Measurements from ENCODE around the gene KLB. TPM values are rescaled to one million over a fixed set of nuclear protein-coding genes. Genes with fewer than 3 reads are reported as not detected.

Gene KLB
- polyA plus RNA-seq, 3 donors: not detected

GRCh38 chr4:39426728-39427127 lies 20.0 kb downstream of the KLB start:
- no peaks in the 10 kb centered on the region for H3K27me3 ChIP-seq (ENCODE audit: control insufficient read depth in 2 of 2, insufficient read depth in 2 of 2, low read length in 2 of 2)
- no peak overlapping the region for H3K27ac Mint-ChIP-seq

GRCh38 chr4:39427520-39428114 lies 20.9 kb downstream of the KLB start:
- Histone ChIP-seq H3K4me3 (replicated peaks in 1 of 3; ENCODE audit: low read depth in 2 of 3, low read length in 3 of 3) (no peak overlapping the region), H4K20me1 (ENCODE audit: insufficient read depth, low read length) (no peaks in the 10 kb centered on the region), H3K27me3 (ENCODE audit: control insufficient read depth in 2 of 2, insufficient read depth in 2 of 2, low read length in 2 of 2) (no peaks in the 10 kb centered on the region), H3K9me3 (replicated peaks in 1 of 2; ENCODE audit: control insufficient read depth in 1 of 2, insufficient read depth in 1 of 2, low read length in 2 of 2) (no peaks in the 10 kb centered on the region), H3K4me1 (ENCODE audit: control insufficient read depth in 1 of 2, insufficient read depth in 2 of 2, low read length in 2 of 2) (no peaks in the 10 kb centered on the region), H3K27ac (ENCODE audit: low read depth in 1 of 2, low read length in 2 of 2) (no peak overlapping the region), H3K9ac (ENCODE audit: insufficient read depth, low read length, poor library complexity, severe bottlenecking) (no peak overlapping the region), H3K4me2 (replicated peaks; ENCODE audit: extremely low read depth, low read length, poor library complexity, severe bottlenecking) (no peak overlapping the region), H3K79me2 (ENCODE audit: insufficient read depth, low read length) (no peaks in the 10 kb centered on the region), H3K36me3 (replicated peaks in 1 of 2; ENCODE audit: control insufficient read depth in 1 of 2, insufficient read depth in 2 of 2, low read length in 2 of 2) (no peaks in the 10 kb centered on the region), H2AFZ (ENCODE audit: insufficient read depth, low read depth, low read length, poor library complexity, severe bottlenecking) (no peak overlapping the region)
- Mint-ChIP-seq H3K36me3 (no peaks in the 10 kb centered on the region), H3K27me3 (ENCODE audit: low read depth in 3 of 3) (peaks cover 0 to 4% (median 3%) of the 10 kb centered on the region in 3 donors), H3K4me1 (no peaks in the 10 kb centered on the region), H3K4me3 (no peak overlapping the region), H3K27ac (no peak overlapping the region), H3K9me3 (no peaks in the 10 kb centered on the region)
- no peak for TF ChIP-seq CTCF (IDR thresholded peaks at IDR 0.05)
- 87% methylated on average over 5 of the region's 10 CpGs for WGBS (ENCODE audit: insufficient coverage)
- intact Hi-C loops (cut with micrococcal nuclease): no loop called here
- no peak for DNase-seq

More at GRCh38 chr4:39426728-39427127, 20.0 kb downstream of the KLB start:
- Histone ChIP-seq H3K4me2 (replicated peaks; ENCODE audit: extremely low read depth, low read length, poor library complexity, severe bottlenecking) (no peak overlapping the region), H3K27ac (ENCODE audit: low read depth in 1 of 2, low read length in 2 of 2) (no peak overlapping the region), H3K9me3 (replicated peaks in 1 of 2; ENCODE audit: control insufficient read depth in 1 of 2, insufficient read depth in 1 of 2, low read length in 2 of 2) (no peaks in the 10 kb centered on the region), H4K20me1 (ENCODE audit: insufficient read depth, low read length) (no peaks in the 10 kb centered on the region), H3K9ac (ENCODE audit: insufficient read depth, low read length, poor library complexity, severe bottlenecking) (no peak overlapping the region), H3K4me1 (ENCODE audit: control insufficient read depth in 1 of 2, insufficient read depth in 2 of 2, low read length in 2 of 2) (no peaks in the 10 kb centered on the region), H2AFZ (ENCODE audit: insufficient read depth, low read depth, low read length, poor library complexity, severe bottlenecking) (no peak overlapping the region), H3K79me2 (ENCODE audit: insufficient read depth, low read length) (no peaks in the 10 kb centered on the region), H3K36me3 (replicated peaks in 1 of 2; ENCODE audit: control insufficient read depth in 1 of 2, insufficient read depth in 2 of 2, low read length in 2 of 2) (no peaks in the 10 kb centered on the region), H3K4me3 (replicated peaks in 1 of 3; ENCODE audit: low read depth in 2 of 3, low read length in 3 of 3) (no peak overlapping the region)
- Mint-ChIP-seq H3K4me1 (no peaks in the 10 kb centered on the region), H3K27me3 (ENCODE audit: low read depth in 3 of 3) (peaks cover 0 to 3% (median 2%) of the 10 kb centered on the region in 3 donors), H3K4me3 (no peak overlapping the region), H3K9me3 (no peaks in the 10 kb centered on the region), H3K36me3 (no peaks in the 10 kb centered on the region)
- no peak for DNase-seq
- WGBS (ENCODE audit: insufficient coverage): 100% methylated on average over 1 of the region's 1 CpG
- TF ChIP-seq CTCF (IDR thresholded peaks at IDR 0.05): no peak
- intact Hi-C loops (cut with micrococcal nuclease): no loop called here
